ACHN (cell line): ENCODE data around the gene ACR.
A peak's percentile ranks its signal among the peaks of the same experiment; 100 is the strongest.
"Not testable (repeated sequence)": the region's sequence is repeated elsewhere in the genome, so short reads cannot be mapped to it uniquely, and the experiment has no call there.

Experiments used
- DNase-seq: peaks from one replicate; pipeline ENCODE4 v3.0.0-alpha.2; 2015
- in situ Hi-C: cut with HindIII; loops from 2 replicates; pipeline ENCODE4 v1.10.0; 2017; ENCODE audit warnings: low sequenced_read_pairs, low pct_ligation_motif_present, low pct_unique_long_range_greater_than_20kb

Gene ACR

GRCh38 chr22:50727678-50728522 is 10.1 kb upstream of the ACR start:
- in situ Hi-C loops = no loop called here
- DNase-seq = no peak

DNA sequence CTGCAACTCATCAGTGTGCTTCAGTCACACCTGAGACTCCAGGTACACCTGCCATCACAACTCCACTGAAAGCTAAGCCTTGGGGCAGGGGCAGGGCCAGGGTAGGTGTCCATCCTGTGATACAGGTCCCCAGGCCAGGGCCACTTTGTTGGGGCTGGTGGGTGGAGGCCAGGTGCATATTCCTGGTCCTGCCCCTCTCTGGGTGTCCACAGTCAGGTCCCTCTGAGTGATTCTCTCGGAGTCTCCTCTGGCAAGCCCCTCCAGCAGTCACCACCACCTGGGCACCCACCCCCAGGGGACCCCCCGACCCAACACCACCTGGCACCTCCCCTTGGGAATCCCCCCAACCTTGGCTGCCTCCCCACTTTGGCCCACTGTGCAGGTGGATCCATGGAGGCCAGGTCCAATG is 9.5 kb upstream of the ACR start:
- in situ Hi-C loops = no loop called here
- no peak for DNase-seq

DNA sequence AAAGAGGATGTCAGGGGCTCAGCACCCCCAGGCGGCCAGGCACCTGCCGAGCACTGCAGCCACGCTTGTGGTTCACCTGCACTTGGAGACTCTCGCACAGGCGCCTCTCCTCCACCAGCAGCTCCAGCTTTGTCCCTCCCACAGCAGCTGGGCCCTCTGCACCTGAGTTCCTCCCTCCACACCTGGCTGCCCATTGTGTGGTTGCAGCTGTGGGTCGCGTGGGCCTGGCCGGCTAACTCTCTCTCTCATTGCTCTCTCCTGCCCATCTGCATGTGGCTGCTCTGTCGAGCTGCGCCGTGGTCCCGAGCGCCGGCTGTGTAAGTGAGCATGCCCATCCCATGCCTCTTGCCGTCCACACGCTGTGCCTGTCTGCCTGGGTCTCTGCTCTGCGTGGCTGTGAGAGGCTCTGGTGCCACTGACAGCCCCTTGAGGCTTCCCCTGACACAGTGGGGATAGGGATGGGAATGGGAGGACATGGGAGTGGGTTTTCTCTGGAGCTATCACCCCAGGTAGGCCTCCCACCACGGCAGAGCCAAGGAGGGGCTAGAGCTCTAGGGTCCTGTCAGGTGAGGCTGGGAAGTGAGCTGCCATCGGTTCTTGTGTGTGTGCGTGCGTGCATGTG is 8.5 kb upstream of the ACR start:
- in situ Hi-C loops = no loop called here

GRCh38 chr22:50730013-50730891 is 7.8 kb upstream of the ACR start:
- in situ Hi-C loops = no loop called here
- no peak for DNase-seq

More for the DNA sequence above, 8.5 kb upstream of the ACR start:
- DNase-seq = no peak

DNA sequence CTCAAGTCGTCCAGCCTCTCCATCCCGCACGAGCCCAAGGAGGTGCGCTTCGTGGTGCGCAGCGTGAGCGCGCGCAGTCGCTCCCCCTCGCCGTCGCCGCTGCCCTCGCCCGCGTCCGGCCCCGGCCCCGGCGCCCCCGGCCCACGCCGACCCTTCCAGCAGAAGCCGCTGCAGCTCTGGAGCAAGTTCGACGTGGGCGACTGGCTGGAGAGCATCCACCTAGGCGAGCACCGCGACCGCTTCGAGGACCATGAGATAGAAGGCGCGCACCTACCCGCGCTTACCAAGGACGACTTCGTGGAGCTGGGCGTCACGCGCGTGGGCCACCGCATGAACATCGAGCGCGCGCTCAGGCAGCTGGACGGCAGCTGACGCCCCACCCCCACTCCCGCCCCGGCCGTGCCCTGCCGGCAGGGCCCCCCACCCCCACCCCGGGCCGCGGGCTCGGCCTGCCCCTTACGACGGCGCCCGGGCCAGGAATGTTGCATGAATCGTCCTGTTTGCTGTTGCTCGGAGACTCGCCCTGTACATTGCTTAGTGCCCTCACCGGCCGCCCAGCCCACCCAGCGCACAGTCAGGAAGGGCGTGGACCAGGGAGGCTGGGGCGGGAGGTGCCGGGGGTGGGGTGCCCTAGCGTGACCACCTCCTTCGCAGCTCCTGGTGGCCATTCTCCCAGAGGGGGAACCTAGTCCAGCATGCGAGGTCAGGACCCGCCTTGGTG is 6.9 kb upstream of the ACR start:
- in situ Hi-C loops = no loop called here

DNA sequence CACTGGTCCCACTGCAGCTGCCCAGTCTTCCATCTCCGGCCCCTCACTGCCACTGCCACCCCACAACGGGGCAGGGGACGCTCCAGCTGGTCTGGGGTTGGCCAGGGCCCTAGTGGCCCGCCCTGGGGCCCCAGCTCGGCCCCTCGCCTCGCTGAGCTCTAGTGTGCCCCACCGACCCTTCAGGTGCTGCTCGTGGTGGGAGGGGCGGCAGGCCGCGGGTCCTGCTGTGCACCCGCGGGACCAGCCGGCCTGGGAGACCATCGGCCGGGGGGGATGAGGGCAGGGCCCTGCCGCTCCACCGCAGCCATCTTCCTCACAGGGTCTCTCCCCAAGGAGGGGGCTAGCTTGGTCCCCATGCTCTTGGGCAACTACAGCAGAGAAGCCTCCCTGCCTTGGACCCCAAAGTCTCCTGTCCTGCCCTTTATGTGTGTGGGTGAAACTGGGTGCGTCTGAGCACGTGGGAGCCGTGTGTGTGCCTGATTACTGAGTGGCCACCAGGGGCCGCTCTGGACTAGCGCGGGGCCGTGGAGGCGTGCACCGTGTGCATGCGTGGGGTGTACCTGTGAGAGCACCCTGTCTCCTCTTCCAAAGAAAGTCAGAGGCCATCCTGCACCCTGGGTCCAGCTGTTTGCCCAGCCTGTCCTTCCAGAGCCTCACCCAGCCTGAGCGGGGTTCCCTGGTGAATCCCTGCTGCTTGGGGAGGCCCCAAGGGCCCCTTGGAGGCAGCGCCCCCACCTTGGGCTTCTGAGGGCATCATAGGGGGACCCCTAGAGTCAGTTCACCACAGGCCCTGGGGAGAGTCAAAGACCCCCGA is 6.0 kb upstream of the ACR start:
- in situ Hi-C loops = no loop called here
- peak; percentile 40 for DNase-seq

More for the DNA sequence above, 6.9 kb upstream of the ACR start:
- DNase-seq = no peak

DNA sequence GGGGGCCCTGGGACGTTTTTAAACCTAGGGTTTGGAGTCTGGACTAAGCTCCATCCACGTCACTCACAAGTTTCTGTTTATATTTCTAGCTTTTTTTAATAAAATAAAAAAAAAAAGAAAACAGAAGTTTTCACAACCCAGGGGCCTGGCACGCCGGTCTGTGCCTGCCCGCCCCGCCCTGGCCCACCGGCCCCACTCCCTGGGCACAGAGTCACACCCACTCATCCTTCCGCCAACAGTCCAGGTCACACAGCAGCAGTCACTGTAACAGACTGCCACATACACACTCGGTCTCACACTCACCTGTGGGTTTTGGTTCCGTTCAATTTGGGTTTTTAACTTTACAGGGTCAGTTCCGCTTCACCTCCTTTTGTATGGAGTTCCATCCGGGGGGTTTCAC is 5.3 kb upstream of the ACR start:
- in situ Hi-C loops = no loop called here
- no peak for DNase-seq

GRCh38 chr22:50733521-50734342 is 4.3 kb upstream of the ACR start:
- no peak for DNase-seq
- in situ Hi-C loops = no loop called here

DNA sequence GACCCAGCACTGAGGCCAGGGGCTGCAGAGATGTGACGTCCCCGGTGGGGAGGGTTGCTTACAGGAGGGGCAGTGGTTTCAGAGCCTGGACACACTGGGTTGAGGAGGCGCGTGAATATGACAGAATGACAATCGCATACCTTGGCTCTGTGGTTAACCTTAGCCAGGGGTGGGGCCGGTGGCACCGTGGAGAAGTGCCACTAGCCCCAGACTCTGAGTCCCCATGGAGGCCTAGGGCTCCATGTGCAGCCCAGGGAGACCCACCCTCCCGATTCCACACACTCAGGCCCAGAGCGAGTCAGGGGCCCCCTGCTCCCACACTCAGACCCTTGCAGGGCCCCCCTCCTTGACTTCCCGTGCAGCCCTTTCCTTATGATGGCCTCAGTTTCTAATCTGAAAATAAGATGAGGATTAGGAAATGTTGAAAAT is 3.6 kb upstream of the ACR start:
- in situ Hi-C loops = no loop called here
- DNase-seq = no peak

- in situ Hi-C loops = no loop called here
- no peak for DNase-seq
These were observed 2.8 kb upstream of the ACR start for GRCh38 chr22:50734986-50735738.

DNA sequence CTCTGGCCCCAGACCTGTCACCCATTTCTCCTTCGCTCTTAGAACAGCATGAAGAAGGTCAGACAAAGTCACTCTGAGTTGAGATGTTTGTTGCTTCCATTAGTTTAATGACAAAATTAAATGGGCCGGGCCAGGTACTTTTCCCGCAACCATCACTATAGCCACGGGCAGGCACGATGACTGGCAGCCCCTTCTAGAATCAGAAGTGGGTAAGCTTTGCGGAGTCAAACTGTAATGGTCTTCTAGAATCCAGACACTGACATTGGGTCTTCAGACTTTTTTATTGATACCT is 2.3 kb upstream of the ACR start:
- no peak for DNase-seq

GRCh38 chr22:50738649-50739227 is 734 bp downstream of the ACR start:
- DNase-seq = no peak
- in situ Hi-C loops = no loop called here

More for the DNA sequence above, 2.3 kb upstream of the ACR start:
- in situ Hi-C loops = no loop called here

GRCh38 chr22:50739279-50739691 is 1.3 kb downstream of the ACR start:
- in situ Hi-C loops = no loop called here
- DNase-seq = no peak

DNA sequence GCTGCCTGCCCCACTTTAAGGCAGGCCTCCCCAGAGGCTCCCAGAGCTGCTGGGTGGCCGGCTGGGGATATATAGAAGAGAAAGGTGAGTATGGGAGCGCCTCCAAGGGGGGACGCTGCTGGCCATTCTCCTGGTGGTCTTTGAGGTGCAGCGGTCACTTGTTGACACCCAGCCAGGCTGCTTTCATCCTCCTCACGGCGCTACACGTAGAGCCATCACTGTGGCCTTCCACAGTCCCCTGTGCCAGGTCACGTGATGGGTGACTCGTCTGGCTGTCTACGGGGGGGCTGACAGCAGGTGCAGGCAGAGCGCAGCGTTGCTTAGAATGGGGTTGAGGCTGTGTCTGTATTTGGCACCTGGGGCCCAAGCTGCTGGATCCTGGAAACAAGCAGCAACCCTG is 1.9 kb downstream of the ACR start:
- in situ Hi-C loops = no loop called here
- DNase-seq = no peak

DNA sequence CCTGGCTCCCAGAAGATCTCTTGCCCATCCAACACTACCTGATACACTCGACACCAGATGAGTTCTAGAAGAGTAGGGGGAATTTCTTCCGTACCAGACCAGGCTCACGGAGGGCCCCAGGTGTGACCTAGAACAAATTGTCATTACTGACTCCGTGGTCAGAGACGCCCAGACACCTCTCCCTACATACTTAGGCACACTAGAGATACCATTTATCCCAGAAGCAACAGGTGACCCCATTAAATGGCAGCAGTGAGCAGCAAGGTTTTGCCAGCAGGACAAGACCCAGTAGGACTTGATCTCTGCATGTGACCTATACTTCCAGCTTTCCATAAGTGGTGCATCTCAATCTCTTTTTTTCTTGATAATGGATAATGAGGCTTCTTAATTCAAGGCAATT is 2.7 kb downstream of the ACR start:
- in situ Hi-C loops, DNase-seq: not testable (repeated sequence)

DNA sequence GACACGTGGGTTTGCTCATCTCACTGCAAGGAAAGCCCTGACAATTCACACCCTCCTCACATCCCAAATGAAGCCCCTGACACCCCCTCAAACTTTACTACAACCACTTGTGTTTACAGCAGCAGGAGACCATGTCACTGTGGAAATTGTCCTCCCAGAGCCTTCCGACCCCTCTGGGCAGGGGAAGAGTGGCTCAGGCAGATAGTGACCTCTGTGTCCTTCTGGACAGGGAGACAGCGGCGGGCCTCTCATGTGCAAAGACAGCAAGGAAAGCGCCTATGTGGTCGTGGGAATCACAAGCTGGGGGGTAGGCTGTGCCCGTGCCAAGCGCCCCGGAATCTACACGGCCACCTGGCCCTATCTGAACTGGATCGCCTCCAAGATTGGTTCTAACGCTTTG is 6.4 kb downstream of the ACR start:
- DNase-seq, in situ Hi-C loops: not testable (repeated sequence)
